GM23338 (cell line): Measurements from ENCODE around the gene UBQLNL. TPM values are rescaled to one million over a fixed set of nuclear protein-coding genes. Genes with fewer than 3 reads are reported as not detected.
A peak's percentile ranks its signal among the peaks of the same experiment; 100 is the strongest.

ENCODE experiments used
- ATAC-seq: fragments of 200-7000 bp; cut with Tn5 transposase; 3 replicates; pipeline ENCODE4 v1.9.1; 2020
- DNase-seq: peaks from one replicate; pipeline ENCODE4 v3.0.0-alpha.2; 2015; ENCODE audit warnings: low spot score
- H2AFZ ChIP-seq: fragments of 200-600 bp; sonication (generic); 2 replicates; pipeline ENCODE4 v1.8.0; 2016; ENCODE audit warnings: antibody characterized with exemption, mild to moderate bottlenecking, moderate library complexity
- H3F3A ChIP-seq: fragments of 200-600 bp; sonication (generic); replicated peaks from 2 replicates; pipeline ENCODE4 v1.8.0; 2017; ENCODE audit warnings: antibody characterized with exemption, mixed run types, low read depth
- H3K27ac ChIP-seq: fragments of 200-600 bp; sonication (generic); 2 replicates; pipeline ENCODE4 v1.6.1; 2016; ENCODE audit warnings: low read depth
- H3K27me3 ChIP-seq: fragments of 200-600 bp; sonication (generic); 2 replicates; pipeline ENCODE4 v1.8.0; 2016; ENCODE audit warnings: mild to moderate bottlenecking, mixed run types, moderate library complexity; ENCODE audit not compliant: insufficient read depth
- H3K36me3 ChIP-seq: fragments of 200-600 bp; sonication (generic); 2 replicates; pipeline ENCODE4 v1.8.0; 2016; ENCODE audit warnings: mild to moderate bottlenecking; ENCODE audit not compliant: insufficient read depth
- H3K4me1 ChIP-seq: fragments of 200-600 bp; sonication (generic); 2 replicates; pipeline ENCODE4 v1.8.0; 2016; ENCODE audit warnings: mild to moderate bottlenecking, moderate library complexity; ENCODE audit not compliant: insufficient read depth
- H3K4me2 ChIP-seq: fragments of 200-600 bp; sonication (generic); 2 replicates; pipeline ENCODE4 v1.7.1; 2017; ENCODE audit warnings: mixed run types
- H3K4me3 ChIP-seq: fragments of 200-600 bp; sonication (generic); 2 replicates; pipeline ENCODE4 v1.6.1; 2016; ENCODE audit warnings: mixed run types
- H3K79me2 ChIP-seq: fragments of 200-600 bp; sonication (generic); replicated peaks from 2 replicates; pipeline ENCODE4 v1.8.0; 2017; ENCODE audit warnings: mild to moderate bottlenecking; ENCODE audit not compliant: insufficient read depth
- H3K9me2 ChIP-seq: fragments of 200-600 bp; sonication (generic); 2 replicates; pipeline ENCODE4 v1.8.0; 2017; ENCODE audit not compliant: insufficient read depth
- H4K20me1 ChIP-seq: fragments of 200-600 bp; sonication (generic); replicated peaks from 2 replicates; pipeline ENCODE4 v1.8.0; 2017; ENCODE audit warnings: mild to moderate bottlenecking; ENCODE audit not compliant: insufficient read depth
- H3K27ac Mint-ChIP-seq: 2 replicates; pipeline ENCODE4 v1.8.0; 2020; ENCODE audit warnings: inconsistent platforms, mild to moderate bottlenecking, moderate library complexity, mixed read lengths
- H3K27me3 Mint-ChIP-seq: 3 replicates; pipeline ENCODE4 v1.8.0; 2022; ENCODE audit warnings: low read depth, mild to moderate bottlenecking, moderate library complexity, mixed read lengths, inconsistent platforms; ENCODE audit not compliant: insufficient read depth, poor library complexity
- H3K36me3 Mint-ChIP-seq: 3 replicates; pipeline ENCODE4 v1.8.0; 2021; ENCODE audit warnings: low read depth, mild to moderate bottlenecking, inconsistent platforms, moderate library complexity, mixed read lengths
- H3K4me1 Mint-ChIP-seq: 3 replicates; pipeline ENCODE4 v1.8.0; 2020; ENCODE audit warnings: mild to moderate bottlenecking, inconsistent platforms, mixed read lengths
- H3K4me3 Mint-ChIP-seq: 3 replicates; pipeline ENCODE4 v1.8.0; 2021; ENCODE audit warnings: moderate library complexity, mild to moderate bottlenecking, inconsistent platforms, mixed read lengths
- H3K9me3 Mint-ChIP-seq: 3 replicates; pipeline ENCODE4 v1.8.0; 2020; ENCODE audit warnings: moderate library complexity, mild to moderate bottlenecking, inconsistent platforms, mixed read lengths
- CREB1 ChIP-seq: fragments of 250-450 bp; sonication (Bioruptor Pico); IDR thresholded peaks from 2 replicates; pipeline ENCODE4 v1.5.0; 2020; ENCODE audit warnings: low read depth, mild to moderate bottlenecking, moderate library complexity
- EZH2 ChIP-seq: fragments of 200-600 bp; sonication (generic); IDR thresholded peaks from one replicate; pipeline ENCODE4 v1.8.0; 2017; ENCODE audit warnings: antibody characterized with exemption, mild to moderate bottlenecking, low read depth; ENCODE audit not compliant: unreplicated experiment
- EZH2phosphoT487 ChIP-seq: fragments of 200-600 bp; sonication (generic); IDR thresholded peaks from one replicate; pipeline ENCODE4 v1.8.1; 2018; ENCODE audit warnings: antibody characterized with exemption; ENCODE audit not compliant: unreplicated experiment
- JUNB ChIP-seq: IDR thresholded peaks from one replicate; pipeline ENCODE4 v1.6.1; 2016; ENCODE audit warnings: antibody characterized with exemption; ENCODE audit not compliant: unreplicated experiment
- NANOG ChIP-seq: IDR thresholded peaks from 2 replicates; pipeline ENCODE4 v1.6.1; 2016; ENCODE audit warnings: antibody characterized with exemption, borderline replicate concordance
- STAT1 ChIP-seq: IDR thresholded peaks from one replicate; pipeline ENCODE4 v1.6.1; 2016; ENCODE audit warnings: antibody characterized with exemption; ENCODE audit not compliant: unreplicated experiment
- ZNF331 ChIP-seq: fragments of 250-450 bp; sonication (Bioruptor Pico); IDR thresholded peaks from 2 replicates; pipeline ENCODE4 v1.5.0; 2020; ENCODE audit warnings: low read depth, mild to moderate bottlenecking, moderate library complexity
- polyA plus RNA-seq: library from polyadenylated mRNA; unstranded; fragments of >200 nt; fragmentation: Nextera tagmentation; extraction: Ambion mirVana; gene quantifications from 2 replicates; pipeline ENCODE4 v1.2.1, GENCODE V29; 2016
- total RNA-seq: library from RNA; depleted of rRNA; stranded (reverse); fragments of >200 nt; shearing (Covaris generic); gene quantifications from 2 replicates; pipeline ENCODE4 v1.2.3, GENCODE V29; 2014
- TF ChIP-seq, protein P1 (sequence below): IDR thresholded peaks from 2 replicates; pipeline ENCODE4 v1.6.1; 2016; ENCODE audit warnings: antibody characterized with exemption

UBQLNL gene
- total and polyA plus RNA-seq, 2 experiments from 2014 or later = 0.52 TPM; not detected in 1

DNA sequence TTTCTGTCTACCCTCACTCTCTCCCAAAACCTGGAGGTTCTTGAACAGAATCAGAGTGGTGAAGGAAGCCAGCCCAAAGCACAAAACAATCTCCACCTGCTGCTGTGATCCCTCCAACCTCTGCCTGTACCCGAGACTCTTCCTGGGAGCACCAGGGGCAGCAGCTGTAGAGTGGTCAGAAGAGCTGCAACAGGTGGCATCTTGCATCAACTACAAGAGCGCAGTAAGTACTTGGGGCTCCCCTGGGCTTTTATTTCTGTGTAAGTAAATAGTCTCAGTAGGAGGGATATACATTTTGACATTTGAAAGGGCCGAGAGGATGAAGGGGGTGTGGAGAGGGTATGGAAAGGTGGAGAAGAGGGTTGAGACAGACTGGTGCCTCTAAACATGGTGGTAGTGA lies 8.3 kb upstream of the UBQLNL start:
- Histone ChIP-seq H4K20me1 (no peaks in the 10 kb centered on the region; the same call in 1 of the 2 replicates), H3K79me2 (no peaks in the 10 kb centered on the region), H3F3A (no peaks in the 10 kb centered on the region), H3K36me3 (no peaks in the 10 kb centered on the region), H3K27me3 (no peaks in the 10 kb centered on the region), H3K27ac (no peak overlapping the region), H3K4me2 (peak overlapping the region; percentile 32; the same call in 1 of the 2 replicates), H3K4me3 (no peak overlapping the region), H3K9me2 (0 out of 2 replicates have a peak, but pooled peaks cover 2% of the 10 kb centered on the region), H3K4me1 (no peaks in the 10 kb centered on the region; the same call in 1 of the 2 replicates), H2AFZ (no peak overlapping the region)
- TF ChIP-seq EZH2 = no peak
- TF ChIP-seq STAT1 = no peak
- peaks cover 10% of the 10 kb centered on the region for H3K27me3 Mint-ChIP-seq
- peaks cover 13% of the 10 kb centered on the region for H3K4me1 Mint-ChIP-seq
- ATAC-seq (peak; percentile 52), DNase-seq (peak; percentile 6)
- peaks cover 2% of the 10 kb centered on the region; the same call in 1 of the 3 replicates for H3K9me3 Mint-ChIP-seq
- no peak overlapping the region for H3K27ac Mint-ChIP-seq
- H3K36me3 Mint-ChIP-seq = no peaks in the 10 kb centered on the region
- H3K4me3 Mint-ChIP-seq = no peak overlapping the region

DNA sequence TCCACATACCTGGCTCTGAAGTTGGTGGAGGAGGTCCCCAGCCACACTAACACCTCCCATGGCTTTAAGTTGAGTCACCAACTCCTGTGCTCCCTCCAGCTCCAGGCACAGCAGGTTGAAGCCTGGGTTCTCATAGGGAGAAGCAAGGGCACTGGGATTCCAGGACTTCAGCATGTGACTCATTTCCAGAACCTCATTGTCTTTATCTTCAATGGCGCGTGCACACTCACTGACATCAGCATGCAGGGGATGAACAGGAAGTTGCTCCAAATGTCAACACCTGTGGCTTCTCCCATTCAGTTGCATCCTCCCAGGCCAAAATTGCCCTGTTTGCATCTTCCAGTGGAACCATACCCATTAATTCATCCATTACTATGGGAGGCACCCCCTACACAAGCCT lies 5.8 kb upstream of the UBQLNL start:
- Histone ChIP-seq H4K20me1 (no peaks in the 10 kb centered on the region; the same call in 1 of the 2 replicates), H3K4me1 (no peaks in the 10 kb centered on the region; the same call in 1 of the 2 replicates), H3K27ac (no peak overlapping the region), H3K79me2 (no peaks in the 10 kb centered on the region), H3K4me3 (no peak overlapping the region), H3K27me3 (no peaks in the 10 kb centered on the region), H3F3A (no peaks in the 10 kb centered on the region), H3K4me2 (no peak overlapping the region), H2AFZ (no peak overlapping the region), H3K9me2 (no peaks in the 10 kb centered on the region), H3K36me3 (no peaks in the 10 kb centered on the region)
- Mint-ChIP-seq H3K4me3 (no peak overlapping the region), H3K4me1 (peaks cover 13% of the 10 kb centered on the region), H3K36me3 (no peaks in the 10 kb centered on the region), H3K27ac (no peak overlapping the region), H3K9me3 (peaks cover 2% of the 10 kb centered on the region; the same call in 1 of the 3 replicates), H3K27me3 (peaks cover 10% of the 10 kb centered on the region)
- DNase-seq (no peak), ATAC-seq (no peak)
- TF ChIP-seq JUNB = no peak
- no peak for TF ChIP-seq STAT1
- TF ChIP-seq ZNF331 (CRISPR knock-in tag) = no peak

DNA sequence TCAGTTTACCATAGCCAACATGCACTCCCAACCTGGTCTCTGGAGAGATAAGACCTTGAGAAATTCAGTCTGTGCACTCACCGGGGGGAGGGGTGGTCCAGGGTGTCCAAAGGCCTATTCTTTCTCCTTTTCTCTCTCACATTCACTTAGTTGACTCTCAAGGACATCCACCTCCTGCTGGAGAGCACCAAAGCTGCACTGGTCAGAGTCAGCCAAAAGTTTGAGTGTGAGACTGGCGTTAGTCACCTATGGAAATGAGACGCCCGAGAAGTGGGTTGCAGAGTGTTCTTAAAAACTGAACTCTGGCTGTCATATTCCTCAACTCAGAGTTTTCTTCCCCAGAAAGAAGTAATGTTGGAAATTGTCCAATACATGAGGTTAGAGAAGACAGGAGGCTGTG lies 5.0 kb upstream of the UBQLNL start:
- peaks cover 2% of the 10 kb centered on the region; the same call in 1 of the 3 replicates for H3K9me3 Mint-ChIP-seq
- DNase-seq (no peak), ATAC-seq (no peak)
- peaks cover 13% of the 10 kb centered on the region for H3K4me1 Mint-ChIP-seq
- peaks cover 10% of the 10 kb centered on the region for H3K27me3 Mint-ChIP-seq
- no peaks in the 10 kb centered on the region for H3K27me3 ChIP-seq
- H3K27ac Mint-ChIP-seq = no peak overlapping the region
- no peak overlapping the region for H3K4me2 ChIP-seq
- H3F3A ChIP-seq = no peaks in the 10 kb centered on the region
- H3K9me2 ChIP-seq = no peaks in the 10 kb centered on the region
- H3K4me3 ChIP-seq = no peak overlapping the region
- no peaks in the 10 kb centered on the region; the same call in 1 of the 2 replicates for H4K20me1 ChIP-seq
- TF ChIP-seq ZNF331 (CRISPR knock-in tag) = no peak
- no peak for TF ChIP-seq STAT1
- TF ChIP-seq, protein P1, sequence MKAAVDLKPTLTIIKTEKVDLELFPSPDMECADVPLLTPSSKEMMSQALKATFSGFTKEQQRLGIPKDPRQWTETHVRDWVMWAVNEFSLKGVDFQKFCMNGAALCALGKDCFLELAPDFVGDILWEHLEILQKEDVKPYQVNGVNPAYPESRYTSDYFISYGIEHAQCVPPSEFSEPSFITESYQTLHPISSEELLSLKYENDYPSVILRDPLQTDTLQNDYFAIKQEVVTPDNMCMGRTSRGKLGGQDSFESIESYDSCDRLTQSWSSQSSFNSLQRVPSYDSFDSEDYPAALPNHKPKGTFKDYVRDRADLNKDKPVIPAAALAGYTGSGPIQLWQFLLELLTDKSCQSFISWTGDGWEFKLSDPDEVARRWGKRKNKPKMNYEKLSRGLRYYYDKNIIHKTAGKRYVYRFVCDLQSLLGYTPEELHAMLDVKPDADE = no peak
- TF ChIP-seq CREB1 = no peak
- no peak for TF ChIP-seq EZH2phosphoT487
- no peak for TF ChIP-seq NANOG
- no peak overlapping the region for H3K27ac ChIP-seq
- no peak overlapping the region for H3K4me3 Mint-ChIP-seq
- H2AFZ ChIP-seq = no peak overlapping the region
- H3K36me3 Mint-ChIP-seq = no peaks in the 10 kb centered on the region
- H3K4me1 ChIP-seq = no peaks in the 10 kb centered on the region; the same call in 1 of the 2 replicates
- H3K36me3 ChIP-seq = no peaks in the 10 kb centered on the region
- no peaks in the 10 kb centered on the region for H3K79me2 ChIP-seq
